ENCODE measurements around the gene ZMYND8.

DNA sequence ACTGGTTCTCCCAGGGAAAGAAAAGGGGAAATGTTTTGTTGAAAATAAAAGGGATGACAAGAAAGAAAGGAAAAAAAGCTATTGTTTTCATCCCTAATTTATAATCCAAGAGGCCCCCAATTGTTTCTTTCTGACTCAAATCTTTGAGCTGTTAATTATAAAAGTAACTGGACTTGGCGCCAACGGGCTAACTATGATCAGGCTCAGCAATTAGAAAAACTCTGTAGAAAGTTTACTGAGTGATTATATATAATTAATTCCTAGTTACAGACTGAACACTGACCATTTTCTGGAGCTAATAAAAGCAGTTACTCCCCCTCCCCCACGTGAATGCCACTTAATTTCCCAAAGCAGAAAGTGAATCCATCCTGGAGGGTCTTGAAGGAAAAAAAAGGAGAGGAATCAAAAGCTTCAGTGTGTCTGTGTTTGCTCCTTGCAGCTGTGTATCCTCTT lies 3.2 kb downstream of the ZMYND8 start:
- TF ChIP-seq NFRKB (IDR thresholded peaks at IDR 0.05) = no peak
- TF ChIP-seq CTBP1 (IDR thresholded peaks at IDR 0.05; ENCODE audit: borderline replicate concordance) = no peak
- TF ChIP-seq FOXM1 (IDR thresholded peaks at IDR 0.05; ENCODE audit: borderline replicate concordance) = no peak
- TF ChIP-seq ELF4 (IDR thresholded peaks at IDR 0.05) = no peak
- TF ChIP-seq, protein P1, sequence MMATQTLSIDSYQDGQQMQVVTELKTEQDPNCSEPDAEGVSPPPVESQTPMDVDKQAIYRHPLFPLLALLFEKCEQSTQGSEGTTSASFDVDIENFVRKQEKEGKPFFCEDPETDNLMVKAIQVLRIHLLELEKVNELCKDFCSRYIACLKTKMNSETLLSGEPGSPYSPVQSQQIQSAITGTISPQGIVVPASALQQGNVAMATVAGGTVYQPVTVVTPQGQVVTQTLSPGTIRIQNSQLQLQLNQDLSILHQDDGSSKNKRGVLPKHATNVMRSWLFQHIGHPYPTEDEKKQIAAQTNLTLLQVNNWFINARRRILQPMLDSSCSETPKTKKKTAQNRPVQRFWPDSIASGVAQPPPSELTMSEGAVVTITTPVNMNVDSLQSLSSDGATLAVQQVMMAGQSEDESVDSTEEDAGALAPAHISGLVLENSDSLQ (IDR thresholded peaks at IDR 0.05) = no peak
